ENCODE data around the gene OR8G5. TPM values are rescaled to one million over a fixed set of nuclear protein-coding genes. Genes with fewer than 3 reads are reported as not detected.

OR8G5 gene
- total RNA-seq, 1 donor from 2014 or later: not detected

GRCh38 chr11:124277207-124277606 is 21.0 kb downstream of the OR8G5 start:
- intact Hi-C loops (cut with DNase I): no loop called here
- ATAC-seq (ENCODE audit: poor library complexity): no peak
- DNase-seq: no peak

GRCh38 chr11:124277804-124278203 is 21.6 kb downstream of the OR8G5 start:
- DNase-seq (no peak), ATAC-seq (ENCODE audit: poor library complexity) (no peak)
- intact Hi-C loops (cut with DNase I): no loop called here

- DNase-seq (no peak), ATAC-seq (ENCODE audit: poor library complexity) (no peak)
- intact Hi-C loops (cut with DNase I): no loop called here
Measured at GRCh38 chr11:124278261-124278660, 22.1 kb downstream of the OR8G5 start.

- intact Hi-C loops (cut with DNase I): no loop called here
- no peak for ATAC-seq (ENCODE audit: poor library complexity)
- DNase-seq: no peak
Measured at GRCh38 chr11:124285610-124286344, 29.6 kb downstream of the OR8G5 start.

GRCh38 chr11:124294687-124295086 is 38.5 kb downstream of the OR8G5 start:
- no peak for DNase-seq
- intact Hi-C loops (cut with DNase I): no loop called here
- ATAC-seq (ENCODE audit: poor library complexity): no peak

- intact Hi-C loops (cut with DNase I): no loop called here
- DNase-seq: no peak
- ATAC-seq (ENCODE audit: poor library complexity): no peak
Measured at GRCh38 chr11:124296016-124296415, 39.8 kb downstream of the OR8G5 start.

- intact Hi-C loops (cut with DNase I): no loop called here
Measured at GRCh38 chr11:124297921-124298320, 41.7 kb downstream of the OR8G5 start.

GRCh38 chr11:124301548-124301947 is 45.4 kb downstream of the OR8G5 start:
- ATAC-seq (ENCODE audit: poor library complexity): no peak
- intact Hi-C loops (cut with DNase I): no loop called here
- no peak for DNase-seq

More at GRCh38 chr11:124297921-124298320, 41.7 kb downstream of the OR8G5 start:
- no peak for DNase-seq
- no peak for ATAC-seq (ENCODE audit: poor library complexity)

- DNase-seq (no peak), ATAC-seq (ENCODE audit: poor library complexity) (no peak)
- intact Hi-C loops (cut with DNase I): no loop called here
Measured at GRCh38 chr11:124302347-124303125, 46.4 kb downstream of the OR8G5 start.

GRCh38 chr11:124307093-124307492 is 50.9 kb downstream of the OR8G5 start:
- no peak for DNase-seq

GRCh38 chr11:124310721-124311120 is 54.5 kb downstream of the OR8G5 start:
- intact Hi-C loops (cut with DNase I): no loop called here
- no peak for ATAC-seq (ENCODE audit: poor library complexity)
- no peak for DNase-seq

More at GRCh38 chr11:124307093-124307492, 50.9 kb downstream of the OR8G5 start:
- intact Hi-C loops (cut with DNase I): no loop called here
- no peak for ATAC-seq (ENCODE audit: poor library complexity)

GRCh38 chr11:124311269-124311668 is 55.1 kb downstream of the OR8G5 start:
- intact Hi-C loops (cut with DNase I): no loop called here
- ATAC-seq (ENCODE audit: poor library complexity) (no peak), DNase-seq (no peak)

- intact Hi-C loops (cut with DNase I): no loop called here
- DNase-seq (no peak), ATAC-seq (ENCODE audit: poor library complexity) (no peak)
Measured at GRCh38 chr11:124311670-124312069, 55.5 kb downstream of the OR8G5 start.

GRCh38 chr11:124313131-124313530 is 57.0 kb downstream of the OR8G5 start:
- intact Hi-C loops (cut with DNase I): no loop called here
- DNase-seq (no peak), ATAC-seq (ENCODE audit: poor library complexity) (no peak)

GRCh38 chr11:124313849-124314248 is 57.7 kb downstream of the OR8G5 start, which contains the start of gene OR8D1:
TSS of gene OR8D1 (minus strand) at chr11:124313949. CDS start at chr11:124310766, 3,183 bp downstream.
- no peak for DNase-seq
- intact Hi-C loops (cut with DNase I): no loop called here
- ATAC-seq (ENCODE audit: poor library complexity): no peak

GRCh38 chr11:124315052-124315451 is 58.9 kb downstream of the OR8G5 start:
- ATAC-seq (ENCODE audit: poor library complexity): no peak
- intact Hi-C loops (cut with DNase I): no loop called here

More at GRCh38 chr11:124315052-124315451, 58.9 kb downstream of the OR8G5 start:
- no peak for DNase-seq
